Body of pancreas (tissue), 4 donors: ENCODE measurements around the gene DNAJC17.
A peak's percentile ranks its signal among the peaks of the same experiment; 100 is the strongest.

Source experiments
- POLR2A ChIP-seq, 3 donors: fragments of 450-650 bp; IDR thresholded peaks; one replicate each; pipeline ENCODE4 v1.6.1; 2016; ENCODE audit warnings: antibody characterized with exemption in 3 of 3, mild to moderate bottlenecking in 2 of 3
- TF ChIP-seq, protein P1 (sequence below), 7 experiments: fragments of 450-650 bp in 4 of 7; fragments of 200-600 bp in 3 of 7; sonication (generic) in 3 of 7; IDR thresholded peaks; one replicate each; pipeline ENCODE4 v1.5.1; 2016 to 2019; ENCODE audit warnings: antibody characterized with exemption in 7 of 7

DNA sequence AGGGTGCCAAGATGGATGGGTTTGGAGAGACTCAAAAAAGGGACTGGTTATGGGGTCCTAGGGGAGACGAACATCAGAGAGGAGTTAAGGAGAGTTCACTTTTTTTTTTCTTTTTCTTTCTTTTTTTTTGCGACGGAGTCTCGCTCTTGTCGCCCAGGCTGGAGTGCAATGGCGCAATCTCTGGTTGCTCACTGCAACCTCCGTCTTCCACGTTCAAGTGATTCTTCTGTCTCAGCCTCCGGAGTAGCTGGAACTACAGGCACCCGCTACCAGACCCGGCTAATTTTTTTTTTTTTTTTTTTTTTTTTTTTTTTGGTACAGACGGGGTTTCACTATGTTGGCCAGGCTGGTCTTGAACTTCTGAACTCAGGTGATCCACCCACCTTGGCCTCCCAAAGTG is 37.8 kb upstream of the DNAJC17 start:
- TF ChIP-seq POLR2A (IDR thresholded peaks at IDR 0.05): no peak
- TF ChIP-seq, protein P1, sequence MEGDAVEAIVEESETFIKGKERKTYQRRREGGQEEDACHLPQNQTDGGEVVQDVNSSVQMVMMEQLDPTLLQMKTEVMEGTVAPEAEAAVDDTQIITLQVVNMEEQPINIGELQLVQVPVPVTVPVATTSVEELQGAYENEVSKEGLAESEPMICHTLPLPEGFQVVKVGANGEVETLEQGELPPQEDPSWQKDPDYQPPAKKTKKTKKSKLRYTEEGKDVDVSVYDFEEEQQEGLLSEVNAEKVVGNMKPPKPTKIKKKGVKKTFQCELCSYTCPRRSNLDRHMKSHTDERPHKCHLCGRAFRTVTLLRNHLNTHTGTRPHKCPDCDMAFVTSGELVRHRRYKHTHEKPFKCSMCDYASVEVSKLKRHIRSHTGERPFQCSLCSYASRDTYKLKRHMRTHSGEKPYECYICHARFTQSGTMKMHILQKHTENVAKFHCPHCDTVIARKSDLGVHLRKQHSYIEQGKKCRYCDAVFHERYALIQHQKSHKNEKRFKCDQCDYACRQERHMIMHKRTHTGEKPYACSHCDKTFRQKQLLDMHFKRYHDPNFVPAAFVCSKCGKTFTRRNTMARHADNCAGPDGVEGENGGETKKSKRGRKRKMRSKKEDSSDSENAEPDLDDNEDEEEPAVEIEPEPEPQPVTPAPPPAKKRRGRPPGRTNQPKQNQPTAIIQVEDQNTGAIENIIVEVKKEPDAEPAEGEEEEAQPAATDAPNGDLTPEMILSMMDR (IDR thresholded peaks at IDR 0.05): peak in 1 of 7 experiments; percentile 3
